Activated T-helper 9 cell treated with anti-CD3 and anti-CD28 coated beads, Interleukin-2, amount 50 U/mL, for 16 hours (primary cell): Measurements from ENCODE around the gene LZTFL1.

Experiments used
- DNase-seq: peaks from one replicate; pipeline ENCODE4 v3.0.0-alpha.2; 2020; ENCODE audit warnings: low read depth

LZTFL1 gene, protein sequence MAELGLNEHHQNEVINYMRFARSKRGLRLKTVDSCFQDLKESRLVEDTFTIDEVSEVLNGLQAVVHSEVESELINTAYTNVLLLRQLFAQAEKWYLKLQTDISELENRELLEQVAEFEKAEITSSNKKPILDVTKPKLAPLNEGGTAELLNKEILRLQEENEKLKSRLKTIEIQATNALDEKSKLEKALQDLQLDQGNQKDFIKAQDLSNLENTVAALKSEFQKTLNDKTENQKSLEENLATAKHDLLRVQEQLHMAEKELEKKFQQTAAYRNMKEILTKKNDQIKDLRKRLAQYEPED

GRCh38 chr3:45841757-45842491 is at the start of gene LZTFL1:
TSS of gene LZTFL1 (minus strand) at chr3:45842119. CDS start at chr3:45841991, 128 bp downstream.
- DNase-seq: peak; percentile 84

DNA sequence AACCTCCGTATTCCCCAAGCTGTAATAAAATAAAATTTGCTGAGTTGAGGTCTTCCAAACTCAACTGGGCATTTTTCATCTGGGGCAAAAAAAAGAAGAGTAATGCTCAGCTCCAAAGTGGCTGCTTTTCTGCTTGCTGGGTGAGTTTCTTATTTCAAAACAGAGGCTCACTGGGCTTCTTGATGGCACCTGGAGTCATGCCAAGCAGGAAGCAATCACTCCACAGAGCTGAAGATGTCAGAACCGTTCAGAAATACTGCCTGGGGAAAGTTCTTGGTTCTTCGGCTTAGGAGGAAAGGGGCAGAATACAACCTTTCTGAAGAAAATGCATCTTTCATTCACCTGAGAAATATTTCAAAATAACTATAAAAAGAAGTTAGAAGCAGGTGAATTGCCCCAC is 48.5 kb upstream of the LZTFL1 start:
- no peak for DNase-seq

DNA sequence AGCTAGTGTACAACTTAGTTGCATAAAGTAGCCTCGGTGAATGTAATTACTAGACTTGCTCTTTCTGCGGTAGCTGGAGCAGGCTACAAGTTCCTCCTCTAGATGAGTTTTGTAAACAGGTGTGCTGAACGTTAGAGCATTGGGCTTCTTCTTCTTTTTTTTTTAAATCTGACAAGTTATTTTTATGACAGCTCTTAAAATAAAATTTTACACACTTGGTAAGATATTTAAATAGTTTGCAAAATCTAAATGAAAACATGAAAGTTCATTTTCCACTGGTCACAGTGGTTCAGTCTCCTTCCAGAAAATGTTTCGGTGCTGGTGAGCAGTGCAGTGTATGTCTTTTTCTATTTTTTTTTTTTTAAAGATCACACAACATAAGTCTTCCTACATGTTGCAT is 47.4 kb upstream of the LZTFL1 start:
- no peak for DNase-seq

GRCh38 chr3:45887759-45888511 is 46.0 kb upstream of the LZTFL1 start:
- no peak for DNase-seq

DNA sequence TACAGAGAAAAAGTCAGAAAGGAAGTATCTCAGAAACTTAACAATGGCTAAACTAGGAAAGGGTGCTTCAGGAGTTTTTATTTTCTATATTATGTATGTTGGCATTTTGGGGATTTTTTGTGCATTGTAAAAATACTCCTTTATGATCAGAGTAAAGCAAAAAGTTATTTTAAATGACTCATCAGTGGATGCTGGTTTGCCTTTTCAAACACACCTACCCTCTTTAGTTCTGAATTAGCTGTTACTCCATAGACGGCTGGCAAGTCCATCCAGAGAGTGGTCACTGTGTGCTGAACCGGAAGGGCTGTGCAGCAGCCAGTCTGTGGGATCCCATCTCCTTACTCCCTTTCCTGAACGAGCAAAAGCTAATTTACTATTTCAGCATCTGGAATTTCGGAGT is 45.4 kb upstream of the LZTFL1 start:
- DNase-seq: no peak

DNA sequence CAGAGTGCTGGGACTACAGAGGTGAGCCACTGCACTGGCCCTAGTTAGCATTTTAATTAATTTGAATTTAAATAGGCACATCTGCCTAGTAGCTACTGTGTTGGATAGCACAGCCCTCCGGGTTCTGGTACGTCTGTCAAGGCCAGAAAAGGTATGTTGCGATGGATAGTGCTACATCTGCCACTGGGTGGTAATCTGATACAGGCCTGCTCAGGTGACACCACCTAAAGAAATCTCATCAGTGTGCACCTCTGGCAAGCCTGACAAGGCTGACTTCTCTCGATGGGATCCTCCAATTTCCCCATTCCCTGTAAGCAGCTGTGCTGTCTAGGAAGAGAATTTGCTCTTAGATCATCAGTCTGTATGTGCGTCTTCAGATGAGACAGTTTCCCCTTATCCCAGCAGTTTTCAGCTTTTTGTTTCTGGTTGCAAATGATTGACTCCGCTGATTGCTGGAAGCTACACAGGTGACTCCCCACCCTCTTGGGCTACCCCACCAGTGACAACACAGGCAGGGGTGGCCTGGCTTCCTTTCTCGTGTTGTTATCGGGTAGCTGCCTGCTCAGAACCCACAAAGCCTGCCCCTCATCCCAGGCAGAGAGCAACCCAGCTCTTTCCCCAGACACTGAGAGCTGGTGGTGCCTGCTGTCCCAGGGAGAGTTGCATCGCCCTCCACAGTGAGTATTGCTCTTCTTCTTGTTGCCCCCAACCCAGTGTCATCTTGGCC is 44.2 kb upstream of the LZTFL1 start, which contains the start of gene CCR9:
Gene CCR9 (plus strand): TSS at position 565 of the 727 bp plus-strand sequence. CDS start 8,391 bp downstream, outside the sequence.
- no peak for DNase-seq

- peak; percentile 33 for DNase-seq
Measured at GRCh38 chr3:45884368-45885201, 42.7 kb upstream of the LZTFL1 start.

DNA sequence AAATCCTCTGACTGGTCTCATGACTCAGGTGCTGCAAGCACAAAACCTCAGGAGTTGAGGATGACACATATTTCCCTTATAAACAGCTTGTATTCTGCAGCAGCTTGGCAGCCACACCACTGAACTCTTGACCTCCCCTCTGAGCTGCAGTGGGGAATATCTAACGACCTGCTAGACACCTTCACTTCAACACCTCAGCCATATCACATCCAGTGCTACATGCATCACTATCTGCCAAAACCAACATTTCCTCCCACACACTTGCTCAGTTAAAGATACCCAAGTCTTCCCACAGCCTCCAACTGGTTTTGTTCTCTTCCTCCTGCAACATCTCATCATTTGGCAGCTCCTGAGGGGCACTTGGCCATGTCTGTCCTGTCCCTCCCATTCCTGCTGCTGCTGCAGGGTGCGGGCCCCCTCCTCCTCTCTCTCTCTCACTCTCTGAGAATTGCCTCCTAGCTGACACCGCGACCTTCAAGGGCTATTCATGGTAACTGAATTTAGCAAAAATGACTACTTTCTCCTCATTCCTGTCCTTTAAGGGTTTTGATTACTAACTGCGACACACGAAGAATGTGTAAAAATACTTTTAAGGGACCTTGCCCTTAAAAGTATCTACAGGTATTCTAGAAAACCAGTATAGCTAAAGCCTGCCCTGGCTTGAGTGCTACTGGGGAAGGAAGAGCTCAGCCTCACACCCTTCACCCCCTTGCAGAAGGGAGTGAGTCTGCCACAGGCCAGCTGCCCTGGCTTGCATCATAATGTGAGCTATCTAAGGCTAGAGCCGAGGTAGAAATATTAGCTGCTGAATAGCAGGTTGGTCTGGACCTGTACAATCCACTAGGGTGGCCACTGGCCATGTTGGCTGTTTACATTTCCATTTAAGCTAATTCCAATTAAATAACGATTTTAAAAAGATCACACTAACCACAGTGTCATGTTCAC is 39.4 kb upstream of the LZTFL1 start:
- peak; percentile 29 for DNase-seq

DNA sequence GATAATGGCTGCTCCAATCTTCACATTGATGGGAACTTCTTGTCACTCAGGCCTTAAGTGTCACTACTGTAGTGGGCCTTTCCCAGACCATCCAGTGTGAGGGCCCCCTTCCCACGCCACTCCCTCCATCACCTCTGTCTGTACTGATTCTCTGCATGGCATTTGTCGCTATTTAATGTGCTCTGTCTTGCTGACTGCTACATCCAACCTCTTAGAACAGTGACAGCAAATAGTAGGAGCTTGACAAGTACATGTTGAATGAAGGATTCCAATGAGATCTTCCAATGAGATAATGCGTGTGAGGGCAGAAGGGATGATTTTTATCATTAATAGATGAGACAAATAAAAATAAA is 38.8 kb upstream of the LZTFL1 start:
- DNase-seq: no peak

- no peak for DNase-seq
Measured at GRCh38 chr3:45878124-45878523, 36.2 kb upstream of the LZTFL1 start.

DNA sequence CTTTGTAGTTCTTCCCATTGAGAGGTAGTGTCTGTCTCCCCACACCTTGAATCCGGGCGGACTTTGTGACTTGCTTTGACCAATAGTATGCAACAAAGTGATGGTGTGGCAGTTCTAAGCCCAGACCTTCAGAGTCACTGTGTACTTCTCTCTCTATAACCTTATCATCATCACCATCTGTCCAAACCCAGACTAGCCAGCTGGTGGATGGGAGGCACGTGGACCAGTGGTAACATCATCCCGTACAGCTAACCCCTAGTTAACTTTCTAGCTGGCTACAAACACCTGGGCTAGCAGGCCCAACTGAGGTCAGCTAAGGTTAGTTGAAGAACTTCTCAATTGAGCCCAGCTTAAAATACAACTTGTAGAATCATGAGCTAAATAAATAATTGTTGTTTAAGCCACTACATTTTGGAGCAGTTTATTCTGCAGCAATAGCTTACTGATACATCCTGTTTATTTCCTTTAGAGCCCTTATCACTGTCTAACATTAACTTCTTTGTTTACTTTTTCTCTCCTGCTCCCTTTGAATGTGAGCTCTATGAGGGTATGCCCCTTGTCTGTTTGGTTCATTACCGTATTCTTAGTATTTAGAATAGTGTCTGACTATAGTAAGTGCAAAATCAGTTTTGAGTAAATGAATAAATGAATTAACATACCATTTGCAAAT is 32.9 kb upstream of the LZTFL1 start:
- DNase-seq: no peak

DNA sequence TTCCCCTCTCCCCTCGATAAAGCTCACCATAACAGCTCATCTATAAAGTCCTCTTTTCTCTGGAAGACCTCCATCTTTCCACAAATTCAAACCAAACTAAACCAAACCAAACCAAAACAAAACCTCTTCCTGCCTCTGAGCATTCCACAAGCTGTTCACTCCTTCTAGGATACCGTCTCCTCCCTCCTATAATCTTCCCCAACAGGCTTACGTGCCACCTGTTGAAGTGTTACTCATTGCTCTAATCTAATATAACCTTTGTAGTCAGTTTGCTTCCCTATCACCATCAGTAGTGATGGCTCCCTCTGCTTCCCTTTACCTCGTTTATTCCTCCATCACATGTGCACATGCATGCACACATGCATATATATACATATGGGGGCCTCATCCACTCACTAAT is 31.7 kb upstream of the LZTFL1 start:
- no peak for DNase-seq

- no peak for DNase-seq
Measured at GRCh38 chr3:45873036-45873435, 31.1 kb upstream of the LZTFL1 start.

DNA sequence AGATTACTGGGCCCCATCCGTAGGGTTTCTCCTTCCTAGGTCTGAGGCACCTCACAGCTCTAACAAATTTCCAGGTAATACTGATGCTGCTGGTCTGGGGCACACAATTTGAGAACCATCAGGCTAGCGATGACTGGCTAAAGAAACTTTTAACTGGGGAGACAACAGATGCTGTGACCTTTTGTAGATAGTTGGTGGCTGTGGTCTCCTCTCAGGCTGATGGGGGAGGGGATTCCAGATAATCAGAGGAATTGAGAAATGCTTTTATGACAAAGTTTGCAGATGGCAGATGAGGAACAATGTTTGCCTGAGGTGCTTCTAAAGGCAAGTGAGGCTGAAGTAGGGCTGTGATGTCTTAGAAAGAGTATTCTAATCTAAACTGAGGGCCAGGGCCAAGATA is 30.6 kb upstream of the LZTFL1 start:
- DNase-seq: no peak

GRCh38 chr3:45871780-45872179 is 29.9 kb upstream of the LZTFL1 start:
- no peak for DNase-seq

DNA sequence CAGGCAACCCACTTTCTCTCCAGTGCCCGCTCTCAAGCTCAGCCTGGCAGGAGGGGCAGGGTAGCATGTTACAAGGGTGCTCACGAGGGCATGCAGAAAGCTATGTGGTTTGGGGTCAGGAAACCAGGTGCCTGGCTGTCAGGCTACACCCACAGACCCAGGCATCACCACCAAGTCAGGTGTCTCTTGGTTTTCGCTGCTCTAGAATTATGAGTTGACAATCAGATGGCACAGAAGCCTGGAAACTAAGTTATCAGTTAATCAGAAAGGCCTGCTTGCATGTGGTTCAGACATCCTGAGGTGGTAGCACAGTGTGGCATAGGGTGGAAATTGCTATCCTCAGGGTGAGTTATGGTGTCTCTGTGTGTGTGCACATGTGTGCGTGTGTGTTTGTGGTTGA is 28.2 kb upstream of the LZTFL1 start:
- DNase-seq: peak; percentile 41

DNA sequence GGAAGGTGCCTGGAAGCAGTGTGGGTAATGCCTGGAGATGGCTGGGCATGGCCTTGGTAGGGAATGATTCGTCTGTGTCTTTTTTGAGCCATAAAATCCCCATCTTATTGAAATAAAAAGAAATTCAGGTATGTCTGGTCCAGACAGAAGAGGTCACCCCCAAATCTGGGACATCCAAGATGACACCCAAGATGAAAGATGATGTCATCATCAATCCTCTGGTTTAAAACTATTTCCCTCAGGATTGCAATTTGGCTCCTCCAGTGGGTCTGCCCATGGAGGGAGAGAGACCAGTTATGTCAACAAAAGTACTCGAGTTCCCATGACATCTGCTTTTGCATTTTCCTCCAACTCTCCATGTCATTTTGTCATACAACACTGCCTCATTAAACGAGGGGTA is 27.7 kb upstream of the LZTFL1 start:
- no peak for DNase-seq

DNA sequence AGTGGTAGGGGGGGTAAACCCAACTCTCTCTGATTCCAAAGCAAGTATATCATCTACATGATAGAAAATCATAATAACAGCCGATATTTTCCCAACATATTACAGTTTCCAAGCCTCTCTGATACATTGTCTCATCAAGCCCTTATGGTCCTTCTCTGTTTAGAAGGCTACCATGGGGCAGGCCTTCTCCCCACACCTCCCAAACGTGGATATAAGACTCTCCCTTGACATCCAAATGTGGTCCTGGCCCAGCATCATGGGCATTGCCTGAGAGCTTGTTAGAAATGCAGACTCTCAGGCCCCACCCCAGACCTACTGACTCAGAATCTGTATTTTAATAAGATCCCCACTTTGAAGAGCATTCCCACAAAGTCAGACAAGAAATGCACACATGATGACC is 26.7 kb upstream of the LZTFL1 start:
- no peak for DNase-seq

- no peak for DNase-seq
Measured at GRCh38 chr3:45868213-45868612, 26.3 kb upstream of the LZTFL1 start.

DNA sequence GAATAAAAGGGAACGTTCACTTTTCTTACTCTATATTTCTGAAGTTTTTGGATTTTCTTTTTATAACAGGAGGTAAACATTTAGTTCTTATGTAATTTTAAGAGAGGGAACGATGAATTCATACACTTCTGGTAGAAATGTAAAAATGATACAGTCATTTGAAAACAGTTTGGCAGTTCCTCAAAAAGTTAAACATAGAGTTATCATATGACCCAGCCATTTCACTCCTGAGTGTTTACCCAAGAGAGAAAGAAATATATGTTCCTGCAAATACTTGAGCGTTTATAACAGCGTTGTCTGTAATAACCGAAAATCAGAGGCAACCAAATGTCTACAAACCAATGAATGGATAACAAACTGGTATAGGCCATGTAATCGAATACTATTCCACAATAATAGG is 23.6 kb upstream of the LZTFL1 start:
- DNase-seq: no peak
